CD4-positive, alpha-beta T cell treated with Interleukin-17A for 4 hours (primary cell): ENCODE data around the gene ABTB1.
"Not testable (repeated sequence)": the region's sequence is repeated elsewhere in the genome, so short reads cannot be mapped to it uniquely, and the experiment has no call there.

ENCODE experiments used
- DNase-seq: peaks from one replicate; pipeline ENCODE4 v3.0.0-alpha.2; 2020; ENCODE audit warnings: mixed read lengths

The ABTB1 gene

DNA sequence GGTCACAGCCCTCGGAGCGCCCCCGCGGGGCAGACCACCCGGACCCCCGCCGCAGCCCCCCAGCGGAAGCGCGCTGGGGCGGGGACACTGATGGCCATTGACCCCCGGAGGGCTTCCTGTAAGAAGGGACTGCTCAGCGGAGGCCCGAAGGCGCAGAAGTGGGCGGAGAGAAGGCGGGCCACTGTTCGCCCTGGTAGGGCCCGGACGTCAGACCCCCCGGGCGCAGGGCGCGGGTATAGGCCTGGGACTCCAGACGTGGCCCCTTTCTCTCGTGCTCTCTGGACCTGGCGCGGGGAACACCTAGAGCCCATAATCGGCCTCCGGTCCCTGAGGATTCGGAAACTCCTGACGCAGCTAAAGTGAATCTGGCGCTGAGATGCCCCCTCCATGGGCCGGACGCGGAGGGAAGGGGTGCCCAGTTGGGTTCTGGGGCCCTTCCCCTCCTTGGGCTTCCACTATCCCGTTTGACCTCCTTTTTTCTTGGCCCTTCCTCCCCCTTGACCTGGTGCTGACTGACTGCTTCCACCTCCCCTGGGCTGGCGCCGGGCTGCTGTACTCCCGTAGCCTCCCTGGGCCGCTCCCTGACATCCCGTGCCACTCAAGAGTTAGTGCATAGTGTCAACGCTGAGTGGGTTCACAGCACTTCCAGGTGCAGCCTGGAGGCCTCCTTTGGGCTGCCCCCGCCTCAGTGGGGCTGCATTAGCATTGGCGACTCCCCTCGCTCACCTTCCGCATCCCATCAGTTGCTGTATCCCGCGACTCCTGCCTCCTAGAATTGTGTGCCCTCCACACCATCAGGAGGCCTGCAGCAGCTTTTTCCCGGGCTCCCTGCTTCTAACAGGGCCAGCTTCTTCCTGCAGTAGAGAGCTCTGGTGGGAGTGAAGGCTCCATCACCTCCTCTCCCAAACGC is 694 bp downstream of the ABTB1 start:
- DNase-seq, result peak; percentile 71

DNA sequence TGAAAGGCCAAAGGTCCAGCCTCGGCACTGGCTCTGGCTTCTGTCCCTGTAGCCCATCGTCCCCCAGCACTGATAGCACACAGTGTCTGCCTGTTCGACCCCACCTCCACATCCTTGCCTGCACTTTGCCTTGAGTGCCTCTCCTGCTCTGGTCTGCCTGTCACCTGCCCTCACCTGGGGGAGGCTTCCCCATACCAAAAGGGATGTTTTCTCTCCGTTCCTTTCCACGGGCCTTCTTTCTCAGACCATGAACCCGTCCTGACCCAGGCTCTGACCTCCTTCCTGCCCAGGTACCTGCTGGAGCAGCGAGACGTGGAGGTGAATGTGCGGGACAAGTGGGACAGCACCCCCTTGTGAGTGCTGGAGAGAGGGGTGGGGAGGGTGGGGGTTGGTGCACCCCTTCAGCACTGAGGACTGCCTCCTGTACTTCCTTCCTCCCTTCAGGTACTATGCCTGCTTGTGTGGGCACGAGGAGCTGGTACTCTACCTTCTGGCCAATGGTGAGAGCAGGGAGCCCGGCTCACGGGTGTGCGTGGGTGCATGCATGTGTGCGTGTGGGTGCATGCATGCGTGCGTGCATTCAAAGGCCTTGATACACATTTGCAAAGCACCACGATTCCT is 1.5 kb downstream of the ABTB1 start:
- DNase-seq, result peak; percentile 40

DNA sequence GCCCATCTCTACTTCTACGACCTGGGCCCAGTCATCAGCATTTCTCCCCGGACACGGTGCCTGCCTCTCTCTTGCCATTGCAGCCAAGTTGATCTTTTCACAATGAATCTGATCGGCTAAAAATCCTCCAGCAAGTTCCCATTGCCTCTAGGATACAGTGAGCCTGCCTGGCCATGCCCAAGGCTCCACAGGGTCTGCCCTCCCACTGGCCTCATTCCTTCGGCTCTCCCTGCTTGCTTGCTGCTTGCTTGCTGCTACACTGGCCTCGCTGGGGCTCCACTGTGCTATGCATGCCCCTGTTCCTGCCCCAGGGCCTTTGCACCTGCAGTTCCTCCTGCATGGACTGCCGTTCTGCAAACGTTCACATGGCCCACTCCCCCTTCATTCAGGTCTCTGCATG is 2.0 kb downstream of the ABTB1 start:
- no peak for DNase-seq

DNA sequence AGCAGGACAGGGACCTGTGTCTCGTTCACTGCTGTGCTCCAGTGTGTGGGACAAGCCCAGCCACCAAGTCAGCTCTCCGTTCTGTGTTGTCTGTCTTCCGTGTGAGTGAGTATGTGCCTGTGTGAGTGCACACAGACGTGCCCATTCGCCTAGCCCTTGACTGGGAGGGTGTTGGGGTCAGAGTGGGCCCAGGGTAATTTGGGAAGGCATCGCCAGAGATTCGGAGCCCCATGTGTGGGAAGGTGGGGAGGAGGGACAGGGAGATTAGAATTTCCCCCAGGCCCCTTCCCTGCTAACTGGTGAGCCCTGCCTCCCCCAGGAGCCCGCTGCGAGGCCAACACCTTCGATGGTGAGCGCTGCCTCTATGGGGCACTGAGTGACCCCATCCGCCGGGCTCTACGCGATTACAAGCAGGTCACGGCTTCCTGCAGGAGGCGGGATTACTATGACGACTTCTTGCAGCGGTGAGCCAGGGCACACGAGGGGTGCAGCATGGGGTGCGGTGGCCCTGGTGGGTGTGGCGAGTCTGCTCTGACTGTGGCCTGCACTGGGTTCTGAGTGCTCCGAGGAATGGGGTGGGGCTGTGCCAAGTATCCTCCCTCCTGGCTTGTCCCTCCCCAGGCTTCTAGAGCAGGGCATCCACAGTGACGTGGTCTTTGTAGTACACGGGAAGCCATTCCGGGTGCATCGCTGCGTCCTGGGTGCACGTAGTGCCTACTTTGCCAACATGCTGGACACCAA is 3.1 kb downstream of the ABTB1 start:
- DNase-seq, result no peak

DNA sequence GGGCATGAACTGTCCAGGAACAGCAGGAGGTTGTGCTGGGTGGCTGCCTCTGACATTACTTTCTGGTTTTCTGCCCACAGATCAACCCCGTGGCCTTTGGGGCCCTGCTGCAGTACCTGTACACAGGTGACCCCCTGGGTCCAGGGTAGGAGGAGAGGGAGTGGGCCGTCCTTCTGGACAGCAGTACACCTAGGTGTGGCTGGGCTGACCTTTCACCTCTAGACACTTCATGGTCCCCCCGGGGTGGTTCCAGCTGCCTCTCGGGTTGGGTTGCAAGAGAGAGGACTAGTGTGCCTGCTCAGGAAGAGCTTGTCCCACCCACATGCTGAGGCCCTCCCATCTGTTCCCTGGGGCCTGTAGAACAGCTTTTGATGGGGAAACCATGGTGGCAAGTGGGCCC is 3.7 kb downstream of the ABTB1 start:
- no peak for DNase-seq

DNA sequence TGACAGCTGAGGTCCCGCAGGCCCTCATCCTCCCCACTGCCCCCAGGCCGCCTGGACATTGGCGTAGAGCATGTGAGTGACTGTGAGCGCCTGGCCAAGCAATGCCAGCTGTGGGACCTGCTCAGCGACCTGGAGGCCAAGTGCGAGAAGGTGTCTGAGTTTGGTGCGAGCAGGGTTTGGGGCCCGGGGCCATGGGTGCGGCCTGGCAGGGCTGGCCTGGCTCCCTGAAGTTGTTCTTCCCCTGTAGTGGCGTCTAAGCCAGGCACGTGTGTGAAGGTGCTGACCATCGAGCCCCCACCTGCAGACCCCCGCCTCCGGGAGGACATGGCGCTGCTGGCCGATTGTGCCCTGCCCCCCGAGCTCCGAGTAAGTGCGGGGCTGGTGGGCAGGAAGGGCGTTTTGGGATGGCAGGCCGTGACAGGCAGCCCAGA is 4.2 kb downstream of the ABTB1 start:
- no peak for DNase-seq

DNA sequence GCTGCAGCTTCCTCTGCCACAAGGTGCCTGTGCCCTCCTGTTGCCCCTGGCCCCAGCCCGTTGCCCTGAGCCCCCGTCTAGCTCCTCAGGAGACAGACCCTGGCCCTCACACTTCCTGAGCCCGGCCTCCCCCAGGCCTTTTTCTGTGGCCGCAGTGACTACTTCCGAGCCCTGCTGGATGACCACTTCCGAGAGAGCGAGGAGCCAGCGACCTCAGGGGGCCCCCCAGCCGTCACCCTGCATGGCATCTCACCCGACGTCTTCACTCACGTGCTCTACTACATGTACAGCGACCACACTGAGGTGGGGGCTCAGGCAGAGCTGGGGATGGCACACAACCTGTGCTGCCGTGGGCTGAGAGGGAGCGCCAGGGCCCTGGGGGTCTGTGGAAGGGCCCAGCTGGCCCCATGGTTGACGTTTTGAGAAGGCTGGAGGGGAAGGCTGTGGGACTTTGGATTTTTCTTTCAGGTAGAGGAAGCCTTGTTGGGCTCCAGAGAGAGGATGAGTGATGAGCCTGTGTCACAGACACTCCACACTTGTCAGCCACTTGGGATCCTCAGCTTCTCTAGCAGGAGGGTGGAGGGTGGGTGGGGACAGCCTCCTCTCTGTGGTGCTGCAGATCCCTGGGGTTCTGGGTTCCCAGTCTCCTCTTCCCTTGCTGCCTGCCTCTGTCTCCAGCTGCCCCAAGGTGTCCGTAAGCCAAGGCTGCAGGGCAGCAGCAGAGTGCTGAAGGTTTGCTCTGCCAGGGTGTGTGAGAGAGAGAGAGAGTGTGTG is 5.0 kb downstream of the ABTB1 start:
- DNase-seq, result no peak

DNA sequence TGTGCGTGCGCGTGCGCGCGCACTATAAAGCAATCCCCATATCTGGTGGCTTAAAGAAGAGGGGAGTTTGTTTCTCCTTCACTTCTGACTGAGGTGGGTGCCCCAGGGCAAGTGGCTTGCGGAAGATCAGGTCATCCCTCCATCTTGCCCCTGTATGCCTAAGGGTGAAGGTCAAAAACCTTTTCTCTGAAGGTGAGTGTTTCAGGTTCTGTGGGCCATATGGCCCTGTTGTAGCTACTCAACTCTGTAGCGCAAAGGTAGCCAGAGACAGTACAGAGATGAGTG is 5.5 kb downstream of the ABTB1 start:
- DNase-seq, result no peak

DNA sequence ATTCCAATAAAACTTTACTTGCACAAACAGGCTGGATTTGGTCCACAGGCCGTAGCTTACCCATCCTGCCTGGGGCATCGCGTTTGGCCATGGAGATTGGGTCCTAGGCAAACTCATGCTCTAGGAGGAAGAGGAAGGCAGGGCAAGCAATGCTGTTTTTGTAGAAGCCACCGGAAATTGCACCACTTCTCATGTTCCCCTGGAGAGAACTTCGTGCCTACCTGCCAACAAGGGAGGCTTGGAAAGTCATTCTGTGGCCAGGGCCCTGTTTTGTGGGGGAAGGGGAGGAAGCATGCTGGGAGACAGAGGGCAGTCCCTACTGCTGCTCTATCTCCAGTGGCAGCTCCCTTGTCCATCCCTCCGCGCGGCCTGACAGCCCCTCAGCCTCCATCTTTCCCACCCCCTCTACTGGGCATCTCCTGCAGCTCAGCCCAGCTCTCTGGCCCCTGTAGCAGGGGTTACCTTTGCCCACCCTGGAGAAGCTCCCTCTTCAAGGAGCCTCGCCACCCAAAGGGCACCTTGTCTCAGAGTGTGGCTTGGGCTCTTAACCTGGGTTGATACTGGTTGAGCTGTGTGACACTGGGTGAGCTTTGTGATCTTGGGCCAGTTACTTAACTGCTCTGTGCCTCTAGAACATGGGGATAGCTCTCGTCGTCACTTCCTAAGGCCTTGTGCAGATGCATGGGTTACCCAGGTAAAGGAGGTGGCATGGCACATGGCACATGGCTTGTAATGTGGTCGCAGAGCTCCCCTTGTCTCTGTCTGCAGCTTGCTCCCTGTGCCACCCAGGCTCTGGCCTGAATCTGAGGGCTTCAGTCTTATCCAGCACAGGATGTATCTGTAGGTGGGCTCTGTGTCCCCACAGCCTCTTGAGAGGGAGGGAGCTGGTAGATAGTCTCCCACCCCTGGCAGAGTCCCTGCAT is 6.1 kb downstream of the ABTB1 start:
- DNase-seq, result no peak

DNA sequence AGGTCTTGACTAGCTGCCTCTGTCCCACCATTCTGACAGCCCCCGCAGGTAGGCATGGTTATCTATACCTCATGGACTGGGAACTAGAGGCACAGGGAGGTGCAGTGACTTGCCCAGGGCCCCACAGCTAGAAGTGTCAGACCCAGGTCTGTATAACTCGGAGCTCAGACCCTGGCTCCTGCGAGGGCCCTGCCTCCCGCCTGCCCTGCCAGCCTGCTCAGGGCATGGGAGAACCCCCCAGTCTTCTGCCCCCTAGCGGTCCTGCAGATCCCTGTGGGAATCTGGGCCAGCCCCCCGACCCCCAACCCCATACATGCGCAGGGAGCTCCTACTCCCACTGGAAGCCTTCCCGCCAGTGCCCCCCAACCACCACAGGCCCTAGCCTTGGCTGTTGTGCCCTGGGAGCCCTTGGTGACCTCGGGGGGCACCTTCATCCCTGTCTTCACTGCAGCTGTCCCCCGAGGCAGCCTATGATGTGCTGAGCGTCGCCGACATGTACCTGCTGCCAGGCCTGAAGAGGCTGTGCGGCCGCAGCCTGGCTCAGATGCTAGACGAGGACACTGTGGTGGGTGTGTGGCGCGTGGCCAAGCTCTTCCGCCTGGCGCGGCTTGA is 6.9 kb downstream of the ABTB1 start:
- no peak for DNase-seq

DNA sequence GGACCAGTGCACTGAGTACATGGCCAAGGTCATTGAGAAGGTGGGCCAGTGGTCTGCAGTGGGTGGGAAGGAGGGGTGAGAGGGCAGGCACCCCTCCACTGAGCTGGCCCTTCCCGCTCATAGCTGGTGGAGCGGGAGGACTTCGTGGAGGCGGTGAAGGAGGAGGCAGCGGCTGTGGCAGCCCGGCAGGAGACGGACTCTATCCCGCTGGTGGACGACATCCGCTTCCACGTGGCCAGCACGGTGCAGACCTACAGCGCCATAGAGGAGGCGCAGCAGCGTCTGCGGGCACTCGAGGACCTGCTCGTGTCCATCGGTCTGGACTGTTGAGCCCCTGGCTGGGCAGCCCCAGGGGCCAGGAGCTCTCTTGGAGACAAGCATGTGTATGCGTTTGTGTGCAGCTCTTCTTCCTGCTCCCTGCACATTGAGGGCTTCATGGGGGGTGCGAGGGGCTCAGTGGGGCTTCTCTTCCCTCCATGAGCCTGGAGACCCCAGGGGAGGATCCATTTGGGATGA is 7.5 kb downstream of the ABTB1 start:
- DNase-seq, result no peak

DNA sequence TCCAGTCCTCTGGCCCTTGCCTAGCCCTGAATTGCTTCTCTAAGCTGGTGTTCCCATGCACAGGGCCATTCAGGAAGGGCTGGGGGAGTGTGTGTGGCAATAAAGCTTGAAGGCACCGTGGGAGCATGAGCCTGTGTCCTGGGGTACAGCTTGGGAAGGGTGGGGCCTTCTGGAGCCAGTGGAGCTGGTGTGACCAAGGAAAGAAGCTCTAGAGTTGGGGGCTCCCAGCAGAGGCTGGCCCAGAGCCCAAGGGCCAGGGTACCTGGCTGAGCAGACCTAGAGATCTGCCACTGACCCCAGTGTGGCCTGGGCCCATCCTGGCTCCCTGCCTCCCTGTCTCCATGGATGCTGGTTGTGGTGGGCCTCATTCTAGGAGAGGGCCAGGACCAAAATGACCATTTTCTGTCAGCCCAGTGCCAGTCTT is 8.1 kb downstream of the ABTB1 start:
- DNase-seq, result no peak

DNA sequence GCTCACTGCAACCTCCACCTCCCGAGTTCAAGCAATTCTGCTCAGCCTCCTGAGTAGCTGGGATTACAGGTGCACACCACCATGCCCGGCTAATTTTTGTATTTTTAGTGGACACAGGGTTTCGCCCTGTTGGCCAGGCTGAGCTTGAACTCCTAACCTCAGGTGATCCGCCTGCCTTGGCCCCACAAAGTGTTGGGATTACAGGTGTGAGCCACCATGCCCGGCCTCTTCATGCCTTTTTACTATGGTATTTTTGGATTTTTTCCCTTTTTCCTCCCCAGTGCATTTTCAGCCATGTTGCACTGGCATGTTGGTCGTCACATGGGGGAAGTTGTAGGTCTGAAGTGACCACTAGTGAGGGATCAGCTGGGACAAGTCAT is 9.4 kb downstream of the ABTB1 start:
- DNase-seq, result not testable (repeated sequence)

DNA sequence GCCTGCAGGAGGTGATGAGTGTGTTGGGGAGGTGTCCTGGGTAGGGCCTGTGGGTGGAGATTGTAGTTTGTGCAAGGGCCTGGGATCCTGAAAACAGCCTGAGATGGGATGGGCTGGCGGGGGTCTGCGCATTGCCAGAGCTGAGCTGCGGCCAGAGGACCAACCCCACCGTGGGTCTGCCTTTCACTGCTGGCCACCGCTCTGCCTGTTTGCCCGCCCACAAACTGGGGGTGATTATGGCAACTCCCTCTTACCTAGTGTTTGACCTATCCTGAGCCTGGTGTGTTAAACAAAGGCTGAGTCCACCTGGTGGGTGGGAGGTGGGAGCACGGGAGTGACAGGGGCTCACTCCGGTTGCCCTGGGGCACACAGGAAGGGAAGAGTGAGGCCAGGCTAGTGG is 9.8 kb downstream of the ABTB1 start:
- no peak for DNase-seq

DNA sequence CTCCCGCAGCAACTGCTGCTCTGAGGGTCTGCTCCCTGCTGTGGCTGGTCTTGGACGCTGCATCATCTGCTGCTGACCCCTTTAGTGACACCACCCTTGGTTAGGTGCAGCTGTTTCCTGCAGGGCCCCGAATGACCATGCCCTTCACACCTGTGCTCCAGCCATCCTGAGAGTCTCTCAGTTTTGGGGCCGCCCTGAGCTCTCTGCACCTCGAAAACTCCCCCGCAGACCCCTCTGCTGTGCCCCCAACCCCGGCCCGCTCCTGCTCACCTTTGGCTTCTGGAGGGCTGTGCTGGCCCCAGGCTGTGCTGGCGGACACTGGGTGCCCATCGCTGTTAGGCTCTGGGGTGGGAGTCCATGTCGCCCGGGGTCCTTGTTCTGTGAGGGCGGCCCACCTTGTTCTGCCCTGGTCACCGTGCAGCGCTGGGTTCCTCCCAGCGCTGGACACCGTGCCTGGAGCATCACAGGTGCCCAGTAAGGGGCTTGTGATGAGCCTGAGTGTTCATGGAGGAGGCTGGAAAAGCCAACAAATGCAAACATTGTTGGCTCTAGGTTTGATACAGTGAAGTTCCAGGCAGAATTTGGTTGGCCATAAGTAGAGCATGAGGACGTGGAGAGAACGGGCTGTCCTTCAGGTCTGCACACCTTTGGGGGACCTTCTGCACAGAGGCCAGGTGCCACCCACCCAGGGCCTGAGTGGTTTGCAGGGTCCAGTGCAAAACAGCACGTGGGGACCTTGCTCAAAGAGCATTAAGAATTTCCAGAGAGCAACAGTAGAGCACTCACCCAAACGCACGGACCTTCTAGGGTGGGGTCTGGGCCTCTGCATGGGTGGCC is 12.3 kb downstream of the ABTB1 start:
- no peak for DNase-seq

DNA sequence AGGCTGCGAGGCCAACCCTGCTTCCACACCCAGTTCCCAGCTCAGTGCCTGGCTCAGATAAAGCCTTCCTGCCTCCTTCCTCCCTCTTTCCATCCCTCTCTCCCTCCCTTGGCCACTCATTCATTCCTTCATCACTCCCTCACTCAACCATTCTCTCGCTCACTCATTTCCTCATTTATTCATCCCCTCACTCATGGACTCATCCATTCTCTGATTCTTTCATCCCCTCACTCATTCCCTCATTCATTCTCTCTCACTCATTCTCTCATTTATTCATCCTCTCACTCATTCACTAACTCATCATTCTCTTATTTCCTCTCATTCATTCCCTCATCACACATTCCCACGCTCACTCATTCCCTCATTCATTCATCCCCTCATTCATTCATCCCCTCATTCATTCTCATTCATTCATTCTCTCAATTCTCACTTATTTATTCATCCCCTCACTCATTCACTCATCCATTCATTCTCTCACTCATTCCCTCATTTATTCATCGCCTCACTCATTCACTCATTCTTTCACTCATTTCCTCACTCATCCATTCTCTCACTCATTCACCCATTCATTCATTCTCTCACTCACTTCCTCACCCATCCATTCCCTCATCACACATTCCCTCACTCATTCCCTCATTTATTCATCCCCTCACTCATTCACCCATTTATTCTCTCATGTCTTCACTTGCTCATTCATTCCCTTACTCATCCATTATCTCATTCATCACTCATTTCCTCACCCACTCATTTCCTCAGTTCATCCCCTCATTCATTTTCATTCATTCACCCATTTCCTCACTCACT is 13.2 kb downstream of the ABTB1 start:
- no peak for DNase-seq

DNA sequence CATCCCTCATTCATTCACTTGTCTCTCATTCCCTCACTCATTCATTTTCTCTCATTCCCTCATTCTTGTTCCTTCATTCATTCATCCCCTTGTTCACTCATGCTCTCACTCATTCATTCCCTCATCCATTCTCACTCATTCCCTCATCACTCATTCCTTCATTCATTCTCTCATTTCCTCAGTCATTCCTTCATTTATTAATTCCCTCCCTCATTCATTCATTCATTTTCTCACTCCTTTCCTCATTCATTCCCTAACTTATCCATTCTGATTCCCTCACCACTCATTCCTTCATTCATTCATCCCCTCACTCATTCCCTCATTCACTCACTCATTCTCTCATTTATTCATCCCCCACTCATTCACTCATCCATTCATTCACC is 13.8 kb downstream of the ABTB1 start:
- no peak for DNase-seq

DNA sequence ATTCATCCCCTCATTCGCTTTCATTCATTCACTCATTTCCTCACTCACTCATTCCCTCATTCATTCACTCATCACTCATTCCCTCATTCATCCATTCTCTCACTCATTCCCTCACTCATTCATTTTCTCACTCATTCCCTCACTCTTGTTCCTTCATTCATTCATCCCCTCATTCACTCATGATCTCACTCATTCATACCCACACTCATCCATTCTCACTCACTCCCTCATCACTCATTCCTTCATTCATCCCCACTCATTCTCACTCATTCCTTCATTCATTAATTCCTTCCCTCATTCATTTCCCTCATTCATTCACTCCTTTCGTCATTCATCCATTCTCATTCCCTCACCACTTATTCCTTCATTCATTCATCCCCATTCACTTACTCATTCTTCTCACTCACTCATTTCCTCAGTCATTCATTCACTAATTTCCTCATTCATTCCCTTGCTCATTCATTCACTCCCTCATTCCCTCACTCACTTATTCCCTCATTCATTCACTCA is 14.5 kb downstream of the ABTB1 start:
- no peak for DNase-seq

DNA sequence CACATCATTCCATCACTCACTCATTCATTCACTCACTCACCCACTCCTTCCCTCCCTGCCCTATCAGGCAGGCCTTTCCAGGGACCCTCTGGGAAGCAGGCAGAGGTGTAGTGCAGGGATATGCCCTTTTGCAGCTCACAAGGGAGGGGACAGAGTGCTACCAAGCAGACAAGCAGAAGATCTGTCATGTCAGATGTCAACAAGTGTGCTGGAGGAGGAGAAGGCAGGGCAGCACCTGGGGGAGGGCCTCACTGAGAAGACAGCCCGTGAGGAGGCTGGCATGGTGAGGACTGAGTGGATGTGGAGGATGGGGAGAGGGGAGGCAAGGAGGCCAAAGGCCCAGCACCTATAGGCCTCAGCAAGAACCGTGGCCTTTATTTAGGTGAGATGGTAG is 15.3 kb downstream of the ABTB1 start:
- DNase-seq, result no peak
